IMR-90 (cell line): ENCODE measurements around the gene STRA8. TPM values are rescaled to one million over a fixed set of nuclear protein-coding genes. Genes with fewer than 3 reads are reported as not detected.

Source experiments
- ATAC-seq: fragments of 200-7000 bp; cut with Tn5 transposase; 2 replicates; pipeline ENCODE4 v1.9.1; 2020; ENCODE audit warnings: low read depth, mild to moderate bottlenecking, moderate library complexity
- BruUV-seq: library from RNA; stranded (reverse); fragments of 400-500 nt; replicated peaks from 2 replicates; lab custom pipeline; 2021; lab: Mats Ljungman, UMichigan
- CTCF ChIA-PET: fragments of 300-600 bp; formaldehyde crosslinking; extraction: SDS; loops from one replicate; lab custom pipeline; 2021; ENCODE audit warnings: antibody characterized with exemption; lab: Yijun Ruan, JAX
- POLR2A ChIA-PET: fragments of 300-600 bp; sonication (Branson Sonifier 250); formaldehyde crosslinking; loops from one replicate; lab custom pipeline; 2022; ENCODE audit warnings: antibody characterized with exemption; ENCODE audit not compliant: unreplicated experiment; lab: Charles Lee
- DNase-seq: peaks from one replicate; pipeline ENCODE4 v3.0.0; 2013
- H2AFZ ChIP-seq: replicated peaks from 2 replicates; pipeline ENCODE3; 2013; ENCODE audit warnings: low read length, mild to moderate bottlenecking; ENCODE audit not compliant: poor library complexity
- H2AK5ac ChIP-seq: 2 replicates; pipeline ENCODE4 v1.6.1; 2013; ENCODE audit warnings: low read depth, low read length, inconsistent platforms
- H2AK9ac ChIP-seq: replicated peaks from 2 replicates; pipeline ENCODE3; 2013; ENCODE audit warnings: mild to moderate bottlenecking, low read depth, low read length, moderate library complexity; ENCODE audit not compliant: poor library complexity
- H2BK120ac ChIP-seq: 2 replicates; pipeline ENCODE4 v1.6.1; 2013; ENCODE audit warnings: low read depth, low read length, inconsistent platforms
- H2BK15ac ChIP-seq: 3 replicates; pipeline ENCODE4 v1.6.1; 2013; ENCODE audit warnings: low read depth, low read length, inconsistent platforms
- H2BK20ac ChIP-seq: 2 replicates; pipeline ENCODE4 v1.6.1; 2013; ENCODE audit warnings: low read depth, mild to moderate bottlenecking, inconsistent platforms, low read length, moderate library complexity
- H2BK5ac ChIP-seq: 2 replicates; pipeline ENCODE4 v1.6.1; 2013; ENCODE audit warnings: mild to moderate bottlenecking, low read depth, low read length, inconsistent platforms; ENCODE audit not compliant: poor library complexity, severe bottlenecking
- H3K14ac ChIP-seq: replicated peaks from 2 replicates; pipeline ENCODE4 v1.6.1; 2013; ENCODE audit warnings: low read depth, low read length, inconsistent platforms
- H3K18ac ChIP-seq: 2 replicates; pipeline ENCODE4 v1.6.1; 2013; ENCODE audit warnings: low read depth, low read length, control low read depth
- H3K23ac ChIP-seq: 2 replicates; pipeline ENCODE4 v1.6.1; 2013; ENCODE audit warnings: low read depth, low read length, inconsistent platforms
- H3K27ac ChIP-seq: 2 replicates; pipeline ENCODE4 v1.5.1; 2013; ENCODE audit warnings: mild to moderate bottlenecking, control low read depth, low read length; ENCODE audit not compliant: insufficient read depth
- H3K27me3 ChIP-seq: 2 replicates; pipeline ENCODE4 v1.6.1; 2013; ENCODE audit warnings: low read length; ENCODE audit not compliant: control insufficient read depth, insufficient read depth
- H3K36me3 ChIP-seq: 2 replicates; pipeline ENCODE4 v1.6.1; 2013; ENCODE audit warnings: low read length, mixed read lengths; ENCODE audit not compliant: control insufficient read depth, insufficient read depth
- H3K4ac ChIP-seq: 2 replicates; pipeline ENCODE4 v1.6.1; 2013; ENCODE audit warnings: low read depth, low read length, inconsistent platforms
- H3K4me1 ChIP-seq: 2 replicates; pipeline ENCODE4 v1.6.1; 2013; ENCODE audit warnings: low read length, mixed read lengths; ENCODE audit not compliant: control insufficient read depth, insufficient read depth
- H3K4me2 ChIP-seq: 2 replicates; pipeline ENCODE4 v1.6.1; 2013; ENCODE audit warnings: low read depth, mild to moderate bottlenecking, control low read depth, low read length, moderate library complexity
- H3K4me3 ChIP-seq: 2 replicates; pipeline ENCODE4 v1.5.1; 2013; ENCODE audit warnings: low read depth, mild to moderate bottlenecking, control low read depth, low read length, moderate library complexity; ENCODE audit not compliant: insufficient read depth
- H3K56ac ChIP-seq: 2 replicates; pipeline ENCODE4 v1.6.1; 2013; ENCODE audit warnings: low read length, inconsistent platforms; ENCODE audit not compliant: insufficient read depth; ENCODE audit errors: extremely low read depth
- H3K79me1 ChIP-seq, 2 experiments: 2 replicates each; pipeline ENCODE4 v1.6.1; 2013; ENCODE audit warnings: low read length in 2 of 2, inconsistent platforms in 1 of 2, low read depth in 1 of 2
- H3K9ac ChIP-seq: 2 replicates; pipeline ENCODE4 v1.6.1; 2013; ENCODE audit warnings: low read depth, low read length, control low read depth
- H3K9me1 ChIP-seq: 2 replicates; pipeline ENCODE4 v1.6.1; 2013; ENCODE audit warnings: low read length, inconsistent platforms; ENCODE audit not compliant: insufficient read depth
- H3K9me3 ChIP-seq: 2 replicates; pipeline ENCODE4 v1.6.1; 2013; ENCODE audit warnings: low read length; ENCODE audit not compliant: control insufficient read depth, insufficient read depth
- H4K20me1 ChIP-seq: 2 replicates; pipeline ENCODE4 v1.6.1; 2013; ENCODE audit warnings: low read length, inconsistent platforms; ENCODE audit not compliant: insufficient read depth
- H4K5ac ChIP-seq: 2 replicates; pipeline ENCODE4 v1.6.1; 2013; ENCODE audit warnings: mild to moderate bottlenecking, low read depth, low read length, control low read depth
- H4K8ac ChIP-seq, 2 experiments: 2 replicates each; pipeline ENCODE4 v1.6.1; 2013; ENCODE audit warnings: low read depth in 2 of 2, low read length in 2 of 2, control low read depth in 1 of 2, inconsistent platforms in 1 of 2
- H4K91ac ChIP-seq: 2 replicates; pipeline ENCODE4 v1.6.1; 2013; ENCODE audit warnings: low read depth, low read length, inconsistent platforms; ENCODE audit not compliant: insufficient read depth
- WGBS, 2 experiments: methylation state at CpG; one replicate each; pipeline versions ENCODE4 v1.1.5 to v1.1.7; 2013; ENCODE audit warnings: missing lambda C conversion rate in 2 of 2; ENCODE audit not compliant: insufficient read length in 1 of 2; ENCODE audit errors: extremely low coverage in 2 of 2; 5-methylcytosine and 5-hydroxymethylcytosine counted together
- dilution Hi-C: fragments of 300-500 bp; cut with HindIII; formaldehyde crosslinking; loops from one replicate; pipeline ENCODE4 v1.14.3; 2018; ENCODE audit warnings: low sequenced_read_pairs; ENCODE audit not compliant: unreplicated experiment
- in situ Hi-C: fragments of 300-500 bp; cut with MboI; formaldehyde crosslinking; loops from 3 replicates; pipeline ENCODE4 v1.14.3; 2019; ENCODE audit warnings: low sequenced_read_pairs, inconsistent platforms, mixed read lengths
- intact Hi-C: fragments of 100-400 bp; cut with micrococcal nuclease; formaldehyde crosslinking; loops from 2 replicates; pipeline ENCODE4 v1.10.0; 2022
- polyA plus RNA-seq, 3 experiments: library from polyadenylated mRNA; depleted of rRNA; stranded (reverse); fragments of >200 nt; gene quantifications; 2 replicates each; pipeline ENCODE4 v1.2.3, GENCODE V29; 2012; ENCODE audit warnings: low replicate concordance in 1 of 3
- total RNA-seq: library from RNA; depleted of rRNA; stranded (reverse); fragments of >200 nt; gene quantifications from 2 replicates; pipeline ENCODE4 v1.2.3, GENCODE V29; 2012
- TF ChIP-seq, protein P1 (sequence below): conservative IDR thresholded peaks from 2 replicates; pipeline ENCODE4 v1.5.1; 2012; ENCODE audit warnings: mild to moderate bottlenecking, low read depth, low read length, improper control_type of control experiment

Gene STRA8
- total and polyA plus RNA-seq, 2 of the 4 experiments (the other 2 are of a cell fraction), result not detected

DNA sequence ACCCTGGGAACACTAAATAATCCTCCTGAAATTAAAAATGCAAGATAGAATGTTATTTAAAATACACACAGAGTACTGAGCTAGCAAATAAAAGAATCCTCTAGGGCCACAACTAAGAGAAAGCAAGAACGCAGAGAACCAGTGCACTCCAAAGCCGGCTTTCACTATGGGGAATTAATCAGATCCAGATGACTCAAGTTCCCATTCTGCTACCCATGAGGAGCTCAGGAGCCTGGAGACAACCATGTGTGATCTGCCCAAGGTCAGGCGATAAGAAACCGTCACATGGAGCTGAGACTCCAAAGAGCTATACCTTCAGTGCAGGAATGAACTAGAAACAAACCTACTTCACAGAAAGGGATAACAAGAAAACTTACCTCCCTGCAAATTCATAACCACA lies 43.7 kb upstream of the STRA8 start:
- Histone ChIP-seq H3K27me3 (no peaks in the 10 kb centered on the region), H3K79me1 (0 out of 4 replicates have a peak, but pooled peaks cover 0 to 11% of the 10 kb centered on the region in 2 experiments), H3K23ac (no peak overlapping the region), H3K9me1 (peaks cover 11% of the 10 kb centered on the region), H2AK5ac (no peak overlapping the region), H3K14ac (no peak overlapping the region), H2BK20ac (no peak overlapping the region), H3K27ac (no peak overlapping the region), H2AFZ (no peak overlapping the region), H4K5ac (no peak overlapping the region), H3K18ac (no peak overlapping the region), H3K4me1 (peaks cover 13% of the 10 kb centered on the region), H4K8ac (no peak overlapping the region), H3K4ac (no peak overlapping the region), H3K4me3 (no peak overlapping the region), H2BK15ac (no peak overlapping the region), H3K9me3 (no peaks in the 10 kb centered on the region), H3K9ac (no peak overlapping the region), H2AK9ac (no peak overlapping the region), H4K91ac (no peak overlapping the region), H3K4me2 (no peak overlapping the region), H2BK5ac (no peak overlapping the region), H2BK120ac (no peak overlapping the region), H3K36me3 (peaks cover 45% of the 10 kb centered on the region), H4K20me1 (no peaks in the 10 kb centered on the region), H3K56ac (no peak overlapping the region)
- intact Hi-C loops (no loop called here), dilution Hi-C loops (no loop called here), in situ Hi-C loops (no loop called here)
- POLR2A ChIA-PET, result no interaction called here
- CTCF ChIA-PET, result no interaction called here
- no TSS peak for BruUV-seq
- no peak for ATAC-seq
- no CpG with 5 or more reads among the region's 4 CpGs for WGBS, 2 experiments
- DNase-seq, result no peak
- TF ChIP-seq, protein P1, sequence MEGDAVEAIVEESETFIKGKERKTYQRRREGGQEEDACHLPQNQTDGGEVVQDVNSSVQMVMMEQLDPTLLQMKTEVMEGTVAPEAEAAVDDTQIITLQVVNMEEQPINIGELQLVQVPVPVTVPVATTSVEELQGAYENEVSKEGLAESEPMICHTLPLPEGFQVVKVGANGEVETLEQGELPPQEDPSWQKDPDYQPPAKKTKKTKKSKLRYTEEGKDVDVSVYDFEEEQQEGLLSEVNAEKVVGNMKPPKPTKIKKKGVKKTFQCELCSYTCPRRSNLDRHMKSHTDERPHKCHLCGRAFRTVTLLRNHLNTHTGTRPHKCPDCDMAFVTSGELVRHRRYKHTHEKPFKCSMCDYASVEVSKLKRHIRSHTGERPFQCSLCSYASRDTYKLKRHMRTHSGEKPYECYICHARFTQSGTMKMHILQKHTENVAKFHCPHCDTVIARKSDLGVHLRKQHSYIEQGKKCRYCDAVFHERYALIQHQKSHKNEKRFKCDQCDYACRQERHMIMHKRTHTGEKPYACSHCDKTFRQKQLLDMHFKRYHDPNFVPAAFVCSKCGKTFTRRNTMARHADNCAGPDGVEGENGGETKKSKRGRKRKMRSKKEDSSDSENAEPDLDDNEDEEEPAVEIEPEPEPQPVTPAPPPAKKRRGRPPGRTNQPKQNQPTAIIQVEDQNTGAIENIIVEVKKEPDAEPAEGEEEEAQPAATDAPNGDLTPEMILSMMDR, result no peak
